Nephron (organoid): ENCODE data around the gene SLC10A3.

Experiments used
- H3K27ac Mint-ChIP-seq, 3 experiments: 2 replicates each; pipeline ENCODE4 v1.8.0; 2020; ENCODE audit warnings: mixed read lengths in 3 of 3, mild to moderate bottlenecking in 2 of 3, moderate library complexity in 1 of 3
- H3K27me3 Mint-ChIP-seq: 2 replicates; pipeline ENCODE4 v1.8.0; 2021; ENCODE audit warnings: low read depth, mild to moderate bottlenecking, moderate library complexity, mixed read lengths
- H3K36me3 Mint-ChIP-seq: 2 replicates; pipeline ENCODE4 v1.8.0; 2020; ENCODE audit warnings: low read depth, mixed read lengths
- H3K4me1 Mint-ChIP-seq: 2 replicates; pipeline ENCODE4 v1.8.0; 2020; ENCODE audit warnings: mixed read lengths
- H3K4me3 Mint-ChIP-seq, 3 experiments: 2 replicates each; pipeline ENCODE4 v1.8.0; 2020; ENCODE audit warnings: mild to moderate bottlenecking in 3 of 3, mixed read lengths in 3 of 3, moderate library complexity in 2 of 3
- H3K9me3 Mint-ChIP-seq: 2 replicates; pipeline ENCODE4 v1.8.0; 2020; ENCODE audit warnings: mixed read lengths
- CTCF ChIP-seq, 3 experiments: fragments of 200-600 bp; sonication (generic); IDR thresholded peaks; one replicate each; pipeline ENCODE4 v1.5.0; 2021; ENCODE audit warnings: antibody characterized with exemption in 3 of 3; ENCODE audit not compliant: unreplicated experiment in 3 of 3

The SLC10A3 gene

GRCh38 chrX:154490414-154491083 lies at the start of gene SLC10A3:
Gene SLC10A3, minus strand, starts transcription at chrX:154490629. Its CDS starts 1,689 bp downstream, at chrX:154488940.
- peaks cover 11% of the 10 kb centered on the region for H3K4me1 Mint-ChIP-seq
- no peak for TF ChIP-seq CTCF (IDR thresholded peaks at IDR 0.05; ENCODE audit: unreplicated experiment in 3 of 3)

GRCh38 chrX:154539077-154539476 lies 48.6 kb upstream of the SLC10A3 start:
- H3K4me1 Mint-ChIP-seq = no peaks in the 10 kb centered on the region

More at GRCh38 chrX:154490414-154491083, at the start of gene SLC10A3:
- H3K4me3 Mint-ChIP-seq = peak within 1 kb of the TSS; percentile 87 to 95 (median 89)
- H3K27ac Mint-ChIP-seq = peak within 1 kb of the TSS; percentile 83 to 92 (median 92)
- H3K27me3 Mint-ChIP-seq = no peaks in the 10 kb centered on the region
- peaks cover 16% of the 10 kb centered on the region for H3K9me3 Mint-ChIP-seq
- peaks cover 6% of the 10 kb centered on the region for H3K36me3 Mint-ChIP-seq

GRCh38 chrX:154535892-154536291 lies 45.5 kb upstream of the SLC10A3 start:
- Mint-ChIP-seq H3K27me3 (no peaks in the 10 kb centered on the region), H3K27ac (no peak overlapping the region), H3K36me3 (peaks cover 14% of the 10 kb centered on the region), H3K4me1 (no peaks in the 10 kb centered on the region), H3K9me3 (peaks cover 5% of the 10 kb centered on the region), H3K4me3 (no peak overlapping the region)
- TF ChIP-seq CTCF (IDR thresholded peaks at IDR 0.05; ENCODE audit: unreplicated experiment in 3 of 3) = no peak

More at GRCh38 chrX:154539077-154539476, 48.6 kb upstream of the SLC10A3 start:
- no peak for TF ChIP-seq CTCF (IDR thresholded peaks at IDR 0.05; ENCODE audit: unreplicated experiment in 3 of 3)
- Mint-ChIP-seq H3K9me3 (peaks cover 5% of the 10 kb centered on the region), H3K27me3 (no peaks in the 10 kb centered on the region), H3K27ac (no peak overlapping the region), H3K36me3 (peaks cover 17% of the 10 kb centered on the region), H3K4me3 (no peak overlapping the region)

- H3K4me3 Mint-ChIP-seq = no peak overlapping the region
- H3K4me1 Mint-ChIP-seq = no peaks in the 10 kb centered on the region
- no peaks in the 10 kb centered on the region for H3K27me3 Mint-ChIP-seq
- no peak overlapping the region for H3K27ac Mint-ChIP-seq
- H3K9me3 Mint-ChIP-seq = peaks cover 5% of the 10 kb centered on the region
- TF ChIP-seq CTCF (IDR thresholded peaks at IDR 0.05; ENCODE audit: unreplicated experiment in 3 of 3) = peak; percentile 84 to 92 (median 88)
- H3K36me3 Mint-ChIP-seq = peaks cover 14% of the 10 kb centered on the region
Observed at GRCh38 chrX:154534526-154535322, 44.3 kb upstream of the SLC10A3 start.

GRCh38 chrX:154532690-154533089 lies 42.3 kb upstream of the SLC10A3 start:
- H3K36me3 Mint-ChIP-seq = peaks cover 3% of the 10 kb centered on the region
- no peak for TF ChIP-seq CTCF (IDR thresholded peaks at IDR 0.05; ENCODE audit: unreplicated experiment in 3 of 3)
- H3K9me3 Mint-ChIP-seq = no peaks in the 10 kb centered on the region
- H3K27ac Mint-ChIP-seq = no peak overlapping the region
- H3K4me3 Mint-ChIP-seq = no peak overlapping the region
- no peaks in the 10 kb centered on the region for H3K4me1 Mint-ChIP-seq
- no peaks in the 10 kb centered on the region for H3K27me3 Mint-ChIP-seq
